ENCODE data around the gene RPL41.

DNA sequence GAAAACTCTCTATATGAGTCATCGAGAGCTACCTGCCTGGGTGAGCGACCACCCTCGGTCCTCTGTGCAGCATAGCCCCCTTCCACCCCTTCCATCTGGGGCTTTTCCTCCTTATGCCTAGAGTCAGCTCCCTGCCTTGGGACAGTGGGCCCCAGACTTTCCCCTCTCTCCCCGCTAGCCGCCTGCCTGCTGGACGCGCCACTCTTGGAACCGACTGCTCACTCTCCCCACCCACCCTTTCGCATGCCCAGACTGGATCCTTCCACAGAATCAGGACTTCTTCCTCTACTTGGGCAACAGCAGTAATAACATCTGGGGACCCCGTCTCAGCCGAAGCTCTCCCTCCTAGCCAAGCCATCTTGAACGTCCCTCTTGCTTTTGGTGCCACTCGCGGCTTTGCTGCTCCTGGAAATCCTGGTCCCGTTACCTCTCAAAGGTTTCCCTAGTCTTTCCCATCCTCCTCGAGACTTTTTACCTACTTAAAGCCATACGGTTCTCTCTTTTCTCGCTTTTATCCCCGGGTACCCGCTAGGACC, 12.3 kb downstream of the RPL41 start:
- TF ChIP-seq POLR2AphosphoS5 (IDR thresholded peaks at IDR 0.05; ENCODE audit: control insufficient read depth, insufficient read depth, low read depth, low read length) (no peak), RNF2 (IDR thresholded peaks at IDR 0.05) (no peak)
- TF ChIP-seq, protein P1, sequence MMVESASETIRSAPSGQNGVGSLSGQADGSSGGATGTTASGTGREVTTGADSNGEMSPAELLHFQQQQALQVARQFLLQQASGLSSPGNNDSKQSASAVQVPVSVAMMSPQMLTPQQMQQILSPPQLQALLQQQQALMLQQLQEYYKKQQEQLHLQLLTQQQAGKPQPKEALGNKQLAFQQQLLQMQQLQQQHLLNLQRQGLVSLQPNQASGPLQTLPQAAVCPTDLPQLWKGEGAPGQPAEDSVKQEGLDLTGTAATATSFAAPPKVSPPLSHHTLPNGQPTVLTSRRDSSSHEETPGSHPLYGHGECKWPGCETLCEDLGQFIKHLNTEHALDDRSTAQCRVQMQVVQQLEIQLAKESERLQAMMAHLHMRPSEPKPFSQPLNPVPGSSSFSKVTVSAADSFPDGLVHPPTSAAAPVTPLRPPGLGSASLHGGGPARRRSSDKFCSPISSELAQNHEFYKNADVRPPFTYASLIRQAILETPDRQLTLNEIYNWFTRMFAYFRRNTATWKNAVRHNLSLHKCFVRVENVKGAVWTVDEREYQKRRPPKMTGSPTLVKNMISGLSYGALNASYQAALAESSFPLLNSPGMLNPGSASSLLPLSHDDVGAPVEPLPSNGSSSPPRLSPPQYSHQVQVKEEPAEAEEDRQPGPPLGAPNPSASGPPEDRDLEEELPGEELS (CRISPR knock-in tag; IDR thresholded peaks at IDR 0.05; ENCODE audit: borderline replicate concordance): no peak
- TF ChIP-seq, protein P2, sequence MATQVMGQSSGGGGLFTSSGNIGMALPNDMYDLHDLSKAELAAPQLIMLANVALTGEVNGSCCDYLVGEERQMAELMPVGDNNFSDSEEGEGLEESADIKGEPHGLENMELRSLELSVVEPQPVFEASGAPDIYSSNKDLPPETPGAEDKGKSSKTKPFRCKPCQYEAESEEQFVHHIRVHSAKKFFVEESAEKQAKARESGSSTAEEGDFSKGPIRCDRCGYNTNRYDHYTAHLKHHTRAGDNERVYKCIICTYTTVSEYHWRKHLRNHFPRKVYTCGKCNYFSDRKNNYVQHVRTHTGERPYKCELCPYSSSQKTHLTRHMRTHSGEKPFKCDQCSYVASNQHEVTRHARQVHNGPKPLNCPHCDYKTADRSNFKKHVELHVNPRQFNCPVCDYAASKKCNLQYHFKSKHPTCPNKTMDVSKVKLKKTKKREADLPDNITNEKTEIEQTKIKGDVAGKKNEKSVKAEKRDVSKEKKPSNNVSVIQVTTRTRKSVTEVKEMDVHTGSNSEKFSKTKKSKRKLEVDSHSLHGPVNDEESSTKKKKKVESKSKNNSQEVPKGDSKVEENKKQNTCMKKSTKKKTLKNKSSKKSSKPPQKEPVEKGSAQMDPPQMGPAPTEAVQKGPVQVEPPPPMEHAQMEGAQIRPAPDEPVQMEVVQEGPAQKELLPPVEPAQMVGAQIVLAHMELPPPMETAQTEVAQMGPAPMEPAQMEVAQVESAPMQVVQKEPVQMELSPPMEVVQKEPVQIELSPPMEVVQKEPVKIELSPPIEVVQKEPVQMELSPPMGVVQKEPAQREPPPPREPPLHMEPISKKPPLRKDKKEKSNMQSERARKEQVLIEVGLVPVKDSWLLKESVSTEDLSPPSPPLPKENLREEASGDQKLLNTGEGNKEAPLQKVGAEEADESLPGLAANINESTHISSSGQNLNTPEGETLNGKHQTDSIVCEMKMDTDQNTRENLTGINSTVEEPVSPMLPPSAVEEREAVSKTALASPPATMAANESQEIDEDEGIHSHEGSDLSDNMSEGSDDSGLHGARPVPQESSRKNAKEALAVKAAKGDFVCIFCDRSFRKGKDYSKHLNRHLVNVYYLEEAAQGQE (IDR thresholded peaks at IDR 0.05; ENCODE audit: borderline replicate concordance): no peak
- TF ChIP-seq, protein P2 (CRISPR knock-in tag; IDR thresholded peaks at IDR 0.05; ENCODE audit: low read depth): no peak

Data from K562 (cell line).